Spleen (tissue), 11 donors: ENCODE results near the gene CHAF1B. TPM values are rescaled to one million over a fixed set of nuclear protein-coding genes. Genes with fewer than 3 reads are reported as not detected.

ENCODE experiments used
- DNase-seq: peaks from one replicate; pipeline ENCODE4 v3.0.0-alpha.2; 2020
- H3K27ac ChIP-seq, 8 donors: fragments of 200-600 bp; sonication (generic) in 7 of 8; 1 replicate in 4 of 8; 2 replicates in 4 of 8; pipeline versions ENCODE4 v1.5.0 to v1.8.0; 2016 to 2021; ENCODE audit warnings: inconsistent platforms in 4 of 8, mild to moderate bottlenecking in 4 of 8, moderate library complexity in 1 of 8
- H3K27me3 ChIP-seq, 7 donors: fragments of 200-600 bp; sonication (generic) in 6 of 7; replicated peaks in 1 of 7; 1 replicate in 4 of 7; 2 replicates in 3 of 7; pipeline versions ENCODE4 v1.5.0 to v1.8.0; 2016 to 2021; ENCODE audit warnings: inconsistent platforms in 3 of 7, mild to moderate bottlenecking in 1 of 7
- H3K36me3 ChIP-seq, 6 donors: fragments of 200-600 bp; sonication (generic) in 5 of 6; 1 replicate in 4 of 6; 2 replicates in 2 of 6; pipeline versions ENCODE4 v1.5.0 to v1.8.0; 2016 to 2021; ENCODE audit warnings: inconsistent platforms in 2 of 6
- H3K4me1 ChIP-seq, 6 donors: fragments of 200-600 bp; sonication (generic) in 5 of 6; 1 replicate in 3 of 6; 2 replicates in 3 of 6; pipeline versions ENCODE4 v1.5.0 to v1.8.0; 2016 to 2021; ENCODE audit warnings: inconsistent platforms in 3 of 6
- H3K4me3 ChIP-seq, 8 donors: fragments of 200-600 bp; sonication (generic) in 7 of 8; 1 replicate in 4 of 8; 2 replicates in 4 of 8; pipeline versions ENCODE4 v1.5.0 to v1.8.0; 2016 to 2021; ENCODE audit warnings: inconsistent platforms in 4 of 8, mild to moderate bottlenecking in 4 of 8, moderate library complexity in 2 of 8
- H3K9me3 ChIP-seq, 8 donors: fragments of 200-600 bp; sonication (generic) in 7 of 8; 1 replicate in 4 of 8; 2 replicates in 4 of 8; pipeline versions ENCODE4 v1.5.0 to v1.8.0; 2016 to 2021; ENCODE audit warnings: inconsistent platforms in 4 of 8
- POLR2A ChIP-seq, 3 donors: fragments of 450-650 bp; IDR thresholded peaks; one replicate each; pipeline ENCODE4 v1.5.1; 2017; ENCODE audit warnings: antibody characterized with exemption in 3 of 3, mild to moderate bottlenecking in 1 of 3
- POLR2AphosphoS5 ChIP-seq, 3 donors: sonication (generic); formaldehyde crosslinking; IDR thresholded peaks; one replicate each; pipeline ENCODE4 v1.5.1; 2017; ENCODE audit warnings: antibody characterized with exemption in 3 of 3
- WGBS, 5 donors: extraction: QIAGEN DNeasy Blood & Tissue Kit in 3 of 5; methylation state at CpG; one replicate each; pipeline versions ENCODE4 v1.1.5 to v1.1.7; 2013 to 2018; 5-methylcytosine and 5-hydroxymethylcytosine counted together
- intact Hi-C: fragments of 100-400 bp; cut with DNase I; formaldehyde crosslinking; loops from one replicate; pipeline ENCODE4 v1.15.0; 2023; ENCODE audit warnings: low total_unique reads
- polyA plus RNA-seq, 3 donors: library from polyadenylated mRNA; stranded (reverse); fragments of 200-250 nt; gene quantifications; one replicate each; pipeline ENCODE4 v1.2.1, GENCODE V29; 2013
- total RNA-seq, 7 donors: library from RNA; depleted of rRNA in 3 of 7; stranded (reverse); fragments of >200 nt in 3 of 7; fragmentation: NEBNext Ultra II Directional in 4 of 7; extraction: Animal tissue kit (Norgen Biotek cat#: 25700) in 4 of 7; gene quantifications; one replicate each; pipeline versions ENCODE4 v1.1.0 to v1.2.1, GENCODE V29; 2016 to 2021
- TF ChIP-seq, protein P1 (sequence below), 11 experiments: fragments of 200-600 bp in 7 of 11; fragments of 450-650 bp in 4 of 11; sonication (generic) in 4 of 11; IDR thresholded peaks in 8 of 11; conservative IDR thresholded peaks in 3 of 11; 1 replicate in 7 of 11; 2 replicates in 4 of 11; pipeline versions ENCODE4 v1.4.0 to v1.8.0; 2016 to 2021; ENCODE audit warnings: antibody characterized with exemption in 11 of 11, inconsistent platforms in 4 of 11, mild to moderate bottlenecking in 1 of 11
- donor health status: healthy with polysubstance abuse.
- donor health status: DM: no; HTN: no; CAD: no; lungs with moderate emphysema.
- donor health status: DM: no; HTN: no; CAD: no.
- donor health status: Bipolar disorder and iron deficiency.
- donor health status: healthy.
- donor health status: DM: no; HTN: no; CAD: no.
- donor health status: DM: yes; HTN: yes; CAD: no.

Gene CHAF1B
- total and polyA plus RNA-seq, 10 donors = 0.51 to 3.7 (median 1.4) TPM

- Histone ChIP-seq H3K27me3 (no peaks in the 10 kb centered on the region), H3K4me1 (no peaks in the 10 kb centered on the region), H3K27ac (no peak overlapping the region), H3K36me3 (peaks cover 0 to 100% (median 74%) of the 10 kb centered on the region in 6 donors), H3K4me3 (no peak overlapping the region), H3K9me3 (no peaks in the 10 kb centered on the region)
- no peak for DNase-seq
- intact Hi-C loops = no loop called here
- TF ChIP-seq, protein P1, sequence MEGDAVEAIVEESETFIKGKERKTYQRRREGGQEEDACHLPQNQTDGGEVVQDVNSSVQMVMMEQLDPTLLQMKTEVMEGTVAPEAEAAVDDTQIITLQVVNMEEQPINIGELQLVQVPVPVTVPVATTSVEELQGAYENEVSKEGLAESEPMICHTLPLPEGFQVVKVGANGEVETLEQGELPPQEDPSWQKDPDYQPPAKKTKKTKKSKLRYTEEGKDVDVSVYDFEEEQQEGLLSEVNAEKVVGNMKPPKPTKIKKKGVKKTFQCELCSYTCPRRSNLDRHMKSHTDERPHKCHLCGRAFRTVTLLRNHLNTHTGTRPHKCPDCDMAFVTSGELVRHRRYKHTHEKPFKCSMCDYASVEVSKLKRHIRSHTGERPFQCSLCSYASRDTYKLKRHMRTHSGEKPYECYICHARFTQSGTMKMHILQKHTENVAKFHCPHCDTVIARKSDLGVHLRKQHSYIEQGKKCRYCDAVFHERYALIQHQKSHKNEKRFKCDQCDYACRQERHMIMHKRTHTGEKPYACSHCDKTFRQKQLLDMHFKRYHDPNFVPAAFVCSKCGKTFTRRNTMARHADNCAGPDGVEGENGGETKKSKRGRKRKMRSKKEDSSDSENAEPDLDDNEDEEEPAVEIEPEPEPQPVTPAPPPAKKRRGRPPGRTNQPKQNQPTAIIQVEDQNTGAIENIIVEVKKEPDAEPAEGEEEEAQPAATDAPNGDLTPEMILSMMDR (IDR thresholded peaks at IDR 0.05 in 8 of 11, conservative IDR thresholded peaks at IDR 0.05 in 3 of 11) = no peak
- TF ChIP-seq POLR2AphosphoS5 (IDR thresholded peaks at IDR 0.05) (no peak), POLR2A (IDR thresholded peaks at IDR 0.05) (no peak)
- WGBS, 5 donors = 86 to 96% (median 93%) methylated on average over 11 of the region's 11 CpGs
Observed at GRCh38 chr21:36350282-36350910, 34.8 kb upstream of the CHAF1B start.

- H3K27me3 ChIP-seq = no peaks in the 10 kb centered on the region
- H3K36me3 ChIP-seq = peaks cover 4 to 100% (median 69%) of the 10 kb centered on the region in 6 donors
- intact Hi-C loops = no loop called here
- H3K9me3 ChIP-seq = no peaks in the 10 kb centered on the region
- TF ChIP-seq POLR2AphosphoS5 (IDR thresholded peaks at IDR 0.05) (no peak), POLR2A (IDR thresholded peaks at IDR 0.05) (no peak)
- TF ChIP-seq, protein P1 (IDR thresholded peaks at IDR 0.05 in 8 of 11, conservative IDR thresholded peaks at IDR 0.05 in 3 of 11) = no peak
- no peak overlapping the region for H3K4me3 ChIP-seq
- no peak overlapping the region for H3K27ac ChIP-seq
- 94 to 98% (median 96%) methylated on average over 5 of the region's 5 CpGs for WGBS, 5 donors
- H3K4me1 ChIP-seq = no peaks in the 10 kb centered on the region
- no peak for DNase-seq
Observed at GRCh38 chr21:36354918-36355680, 30.1 kb upstream of the CHAF1B start.

- H3K36me3 ChIP-seq = peaks cover 4 to 100% (median 71%) of the 10 kb centered on the region in 6 donors
- H3K4me3 ChIP-seq = no peak overlapping the region
- no peaks in the 10 kb centered on the region for H3K27me3 ChIP-seq
- no peaks in the 10 kb centered on the region for H3K9me3 ChIP-seq
- no peak overlapping the region for H3K27ac ChIP-seq
- WGBS, 5 donors = 73 to 89% (median 81%) methylated on average over 2 of the region's 2 CpGs
- DNase-seq = no peak
- intact Hi-C loops = no loop called here
- no peak for TF ChIP-seq POLR2A (IDR thresholded peaks at IDR 0.05)
- H3K4me1 ChIP-seq = no peaks in the 10 kb centered on the region
Observed at GRCh38 chr21:36355868-36356267, 29.3 kb upstream of the CHAF1B start.

- Histone ChIP-seq H3K27ac (no peak overlapping the region), H3K36me3 (peaks cover 4 to 100% (median 88%) of the 10 kb centered on the region in 6 donors), H3K9me3 (no peaks in the 10 kb centered on the region), H3K4me1 (no peaks in the 10 kb centered on the region), H3K4me3 (no peak overlapping the region), H3K27me3 (no peaks in the 10 kb centered on the region)
- 90 to 98% (median 97%) methylated on average over 2 of the region's 2 CpGs for WGBS, 5 donors
- TF ChIP-seq POLR2A (IDR thresholded peaks at IDR 0.05) (no peak), POLR2AphosphoS5 (IDR thresholded peaks at IDR 0.05) (no peak)
- TF ChIP-seq, protein P1 (IDR thresholded peaks at IDR 0.05 in 8 of 11, conservative IDR thresholded peaks at IDR 0.05 in 3 of 11) = no peak
- no peak for DNase-seq
- intact Hi-C loops = no loop called here
Observed at GRCh38 chr21:36359185-36359584, 26.0 kb upstream of the CHAF1B start.
